ENCODE results near the gene MTCH1. TPM values are rescaled to one million over a fixed set of nuclear protein-coding genes. Genes with fewer than 3 reads are reported as not detected.
"Not testable (repeated sequence)": the region's sequence is repeated elsewhere in the genome, so short reads cannot be mapped to it uniquely, and the experiment has no call there.

The MTCH1 gene
- total and polyA plus RNA-seq, 8 donors: 66.8 to 146 (median 87.2) TPM

DNA sequence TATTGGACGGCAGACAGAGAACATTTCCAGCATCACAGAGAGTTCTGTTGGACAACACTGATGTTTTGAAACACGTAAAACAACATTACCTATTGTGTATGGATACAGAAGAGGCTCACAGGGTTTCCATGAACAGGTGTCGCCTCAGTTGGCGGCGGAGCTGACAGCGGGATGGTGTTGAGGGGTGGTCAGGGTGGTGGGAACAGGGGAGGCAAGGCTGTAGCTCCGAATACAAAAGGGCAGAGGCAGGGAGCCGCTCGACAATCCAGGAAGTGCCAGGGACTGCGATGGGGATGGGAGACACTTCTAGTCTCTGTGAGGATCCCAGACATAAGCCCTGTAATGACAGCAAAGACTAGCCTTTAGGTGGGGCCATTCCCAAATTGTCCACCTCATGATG is 46.0 kb downstream of the MTCH1 start:
- TF ChIP-seq, protein P1, sequence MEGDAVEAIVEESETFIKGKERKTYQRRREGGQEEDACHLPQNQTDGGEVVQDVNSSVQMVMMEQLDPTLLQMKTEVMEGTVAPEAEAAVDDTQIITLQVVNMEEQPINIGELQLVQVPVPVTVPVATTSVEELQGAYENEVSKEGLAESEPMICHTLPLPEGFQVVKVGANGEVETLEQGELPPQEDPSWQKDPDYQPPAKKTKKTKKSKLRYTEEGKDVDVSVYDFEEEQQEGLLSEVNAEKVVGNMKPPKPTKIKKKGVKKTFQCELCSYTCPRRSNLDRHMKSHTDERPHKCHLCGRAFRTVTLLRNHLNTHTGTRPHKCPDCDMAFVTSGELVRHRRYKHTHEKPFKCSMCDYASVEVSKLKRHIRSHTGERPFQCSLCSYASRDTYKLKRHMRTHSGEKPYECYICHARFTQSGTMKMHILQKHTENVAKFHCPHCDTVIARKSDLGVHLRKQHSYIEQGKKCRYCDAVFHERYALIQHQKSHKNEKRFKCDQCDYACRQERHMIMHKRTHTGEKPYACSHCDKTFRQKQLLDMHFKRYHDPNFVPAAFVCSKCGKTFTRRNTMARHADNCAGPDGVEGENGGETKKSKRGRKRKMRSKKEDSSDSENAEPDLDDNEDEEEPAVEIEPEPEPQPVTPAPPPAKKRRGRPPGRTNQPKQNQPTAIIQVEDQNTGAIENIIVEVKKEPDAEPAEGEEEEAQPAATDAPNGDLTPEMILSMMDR (IDR thresholded peaks at IDR 0.05): no peak
- intact Hi-C loops (cut with DNase I): no loop called here
- Histone ChIP-seq H3K27ac (no peak overlapping the region), H3K4me1 (peaks cover 0 to 2% (median 0%) of the 10 kb centered on the region in 3 donors), H3K4me3 (no peak overlapping the region), H3K36me3 (no peaks in the 10 kb centered on the region), H3K27me3 (no peaks in the 10 kb centered on the region), H3K9me3 (no peaks in the 10 kb centered on the region)
- WGBS, 2 donors: 84 to 89% methylated on average over 10 of the region's 10 CpGs
- no peak for DNase-seq
- no peak for FAIRE-seq
- no peak for ATAC-seq

DNA sequence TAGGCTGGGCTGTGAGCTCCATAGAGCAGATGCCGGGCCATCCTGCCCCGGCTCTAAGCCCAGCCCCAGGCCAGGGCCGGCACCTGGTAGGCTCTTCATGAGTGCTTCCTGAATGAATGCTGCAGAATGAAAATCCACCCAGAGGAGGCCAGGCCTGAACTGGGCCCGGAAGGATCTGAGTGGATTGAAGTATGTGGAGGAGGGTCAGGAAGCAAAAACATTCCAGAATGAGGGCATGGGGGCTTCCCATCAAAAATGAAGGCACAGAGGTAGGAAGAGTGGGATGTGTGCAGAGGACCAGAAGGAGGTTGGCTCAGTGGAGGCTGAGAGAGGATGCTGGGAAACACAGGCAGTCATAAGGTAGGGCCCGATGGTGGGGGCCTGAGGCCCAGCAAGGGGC is 47.0 kb downstream of the MTCH1 start:
- ATAC-seq; intact Hi-C loops (cut with DNase I); H3K4me3 ChIP-seq; DNase-seq; H3K27ac ChIP-seq; FAIRE-seq; H3K4me1 ChIP-seq; H3K9me3 ChIP-seq; H3K36me3 ChIP-seq; H3K27me3 ChIP-seq: not testable (repeated sequence)
- 91 to 93% methylated on average over 4 to 5 of the region's 5 CpGs for WGBS, 2 donors

DNA sequence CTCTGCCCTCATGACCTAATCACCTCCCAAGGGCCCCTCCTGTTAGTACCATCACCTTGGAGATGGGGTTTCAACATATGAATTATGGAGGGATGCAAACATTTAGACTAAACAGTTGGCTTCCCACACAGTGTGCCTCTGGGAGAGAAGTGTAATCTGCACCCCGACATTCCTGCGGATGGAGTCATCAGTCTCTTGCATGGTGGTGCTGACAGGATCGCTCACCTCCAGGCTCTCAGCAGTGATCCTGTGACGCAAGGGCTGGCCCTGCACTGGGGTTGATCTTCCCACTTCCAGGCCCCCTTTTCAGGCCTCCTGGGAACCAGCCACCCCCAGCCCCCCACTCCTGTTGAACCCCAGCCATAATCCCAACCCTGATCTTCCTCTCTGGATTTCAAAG is 47.5 kb downstream of the MTCH1 start:
- Histone ChIP-seq H3K27me3 (no peaks in the 10 kb centered on the region), H3K4me1 (no peaks in the 10 kb centered on the region), H3K36me3 (no peaks in the 10 kb centered on the region), H3K27ac (no peak overlapping the region), H3K9me3 (no peaks in the 10 kb centered on the region), H3K4me3 (no peak overlapping the region)
- intact Hi-C loops (cut with DNase I): no loop called here
- WGBS, 2 donors: 93 to 98% methylated on average over 4 of the region's 4 CpGs
- ATAC-seq: no peak
- TF ChIP-seq, protein P1 (IDR thresholded peaks at IDR 0.05): no peak
- FAIRE-seq: no peak
- no peak for DNase-seq

DNA sequence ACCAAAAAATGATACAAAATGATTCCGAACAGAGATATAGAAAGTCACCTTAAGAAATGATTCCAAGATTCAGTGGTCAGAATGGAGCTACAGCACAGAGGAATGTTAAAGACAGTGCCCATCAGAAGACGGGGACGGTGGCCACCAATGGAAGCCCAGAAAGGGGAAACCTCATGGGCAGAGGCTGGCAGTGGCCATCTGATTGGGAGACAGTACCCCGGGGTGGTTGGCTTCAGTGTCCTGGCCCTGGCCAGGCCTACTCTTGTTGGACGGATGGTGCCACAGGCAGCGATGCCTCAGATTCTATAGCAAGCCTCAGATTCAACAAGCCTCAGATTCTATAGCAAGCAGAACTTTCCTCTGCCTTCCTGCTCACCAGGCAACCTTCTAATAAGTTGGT is 48.1 kb downstream of the MTCH1 start:
- 88 to 89% methylated on average over 6 of the region's 6 CpGs for WGBS, 2 donors
- TF ChIP-seq, protein P1 (IDR thresholded peaks at IDR 0.05): no peak
- Histone ChIP-seq H3K27me3 (no peaks in the 10 kb centered on the region), H3K4me1 (no peaks in the 10 kb centered on the region), H3K27ac (no peak overlapping the region), H3K36me3 (no peaks in the 10 kb centered on the region), H3K9me3 (no peaks in the 10 kb centered on the region), H3K4me3 (no peak overlapping the region)
- FAIRE-seq (no peak), ATAC-seq (no peak), DNase-seq (no peak)
- intact Hi-C loops (cut with DNase I): no loop called here

DNA sequence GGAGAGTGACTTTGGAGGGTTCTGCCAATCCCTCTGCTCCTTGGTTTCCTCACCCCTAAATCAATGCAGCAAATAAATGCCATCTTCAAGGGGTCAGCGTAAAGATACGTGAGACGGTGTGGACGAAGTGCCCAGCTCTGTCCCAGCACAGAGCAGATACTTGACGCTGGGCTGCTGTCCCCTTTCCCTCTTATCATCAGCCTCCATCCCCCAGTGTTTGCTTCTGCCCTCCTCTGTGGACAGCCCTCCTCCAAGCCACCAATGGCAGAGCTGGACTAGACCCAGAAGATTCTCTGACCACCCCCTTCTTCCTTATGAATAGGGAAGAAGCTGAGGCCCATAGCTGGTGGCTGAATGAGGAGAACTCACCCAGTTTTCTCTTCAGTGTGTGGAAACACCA is 49.2 kb downstream of the MTCH1 start:
- TF ChIP-seq, protein P1 (IDR thresholded peaks at IDR 0.05): no peak
- no peak overlapping the region for H3K27ac ChIP-seq
- intact Hi-C loops (cut with DNase I): no loop called here
- no peaks in the 10 kb centered on the region for H3K27me3 ChIP-seq
- H3K9me3 ChIP-seq: no peaks in the 10 kb centered on the region
- DNase-seq (no peak), ATAC-seq (no peak), FAIRE-seq (no peak)
- H3K4me3 ChIP-seq: no peak overlapping the region
- H3K36me3 ChIP-seq: no peaks in the 10 kb centered on the region
- 88 to 95% methylated on average over 5 of the region's 5 CpGs for WGBS, 2 donors
- H3K4me1 ChIP-seq: no peaks in the 10 kb centered on the region

DNA sequence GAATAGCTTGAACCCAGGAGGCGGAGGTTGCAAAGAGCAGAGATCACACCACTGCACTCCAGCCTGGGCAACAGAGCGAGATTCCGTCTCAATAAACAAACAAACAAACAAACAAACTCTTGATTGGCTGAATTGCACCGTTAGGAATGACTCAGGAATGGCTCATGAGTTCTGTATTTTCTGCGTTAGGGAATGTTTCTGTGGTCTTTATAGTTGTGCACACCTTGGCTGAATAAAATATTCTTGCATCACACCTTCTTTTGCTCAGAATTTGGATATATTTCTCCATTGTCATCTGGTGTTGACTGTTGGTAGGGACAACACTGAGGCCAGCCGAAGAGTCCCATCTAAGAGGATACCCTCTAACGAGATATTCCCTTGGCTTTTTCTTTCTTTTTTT is 51.1 kb downstream of the MTCH1 start:
- 82 to 90% methylated on average over 7 of the region's 7 CpGs for WGBS, 2 donors
- H3K4me3 ChIP-seq: no peak overlapping the region
- H3K27me3 ChIP-seq: no peaks in the 10 kb centered on the region
- DNase-seq (no peak), ATAC-seq (no peak), FAIRE-seq (no peak)
- no peaks in the 10 kb centered on the region for H3K36me3 ChIP-seq
- no peaks in the 10 kb centered on the region for H3K9me3 ChIP-seq
- TF ChIP-seq, protein P1 (IDR thresholded peaks at IDR 0.05): no peak
- H3K4me1 ChIP-seq: no peaks in the 10 kb centered on the region
- no peak overlapping the region for H3K27ac ChIP-seq
- intact Hi-C loops (cut with DNase I): no loop called here
